Loucy (cell line): ENCODE measurements around the gene DPH6.

Experiments used
- H2AFZ ChIP-seq: fragments of 200-600 bp; sonication (generic); 2 replicates; pipeline ENCODE4 v1.6.0; 2016; ENCODE audit warnings: antibody characterized with exemption, mild to moderate bottlenecking, low read length, moderate library complexity
- H3F3A ChIP-seq: fragments of 200-600 bp; 2 replicates; pipeline ENCODE4 v1.6.0; 2016; ENCODE audit warnings: antibody characterized with exemption, low read depth, mild to moderate bottlenecking
- H3K27me3 ChIP-seq: fragments of 200-600 bp; sonication (generic); 2 replicates; pipeline ENCODE4 v1.6.1; 2014; ENCODE audit warnings: low read length, mild to moderate bottlenecking; ENCODE audit not compliant: insufficient read depth, poor library complexity, severe bottlenecking
- H3K36me3 ChIP-seq: fragments of 200-600 bp; sonication (generic); 2 replicates; pipeline ENCODE4 v1.6.1; 2016; ENCODE audit warnings: low read length; ENCODE audit not compliant: insufficient read depth
- H3K4me1 ChIP-seq: fragments of 200-600 bp; sonication (generic); 2 replicates; pipeline ENCODE4 v1.5.1; 2014; ENCODE audit warnings: low read length, mild to moderate bottlenecking; ENCODE audit not compliant: insufficient read depth, poor library complexity, severe bottlenecking
- H3K4me2 ChIP-seq: fragments of 200-600 bp; sonication (generic); 2 replicates; pipeline ENCODE4 v1.6.0; 2014; ENCODE audit warnings: antibody characterized with exemption, low read length, low read depth, mild to moderate bottlenecking; ENCODE audit not compliant: poor library complexity, severe bottlenecking
- H3K4me3 ChIP-seq: fragments of 200-600 bp; sonication (generic); 2 replicates; pipeline ENCODE4 v1.5.1; 2014; ENCODE audit warnings: low read length, mild to moderate bottlenecking, mixed read lengths; ENCODE audit not compliant: poor library complexity, severe bottlenecking
- H3K79me2 ChIP-seq: fragments of 200-600 bp; sonication (generic); 2 replicates; pipeline ENCODE4 v1.6.1; 2014; ENCODE audit warnings: low read length; ENCODE audit not compliant: insufficient read depth
- H3K9ac ChIP-seq: fragments of 200-600 bp; sonication (generic); 2 replicates; pipeline ENCODE4 v1.6.0; 2014; ENCODE audit warnings: mild to moderate bottlenecking, low read depth, low read length, moderate library complexity; ENCODE audit not compliant: poor library complexity, severe bottlenecking
- H3K9me2 ChIP-seq: fragments of 200-600 bp; sonication (generic); replicated peaks from 2 replicates; pipeline ENCODE4 v1.6.1; 2016; ENCODE audit warnings: low read depth, low read length, mixed read lengths
- H3K9me3 ChIP-seq: fragments of 200-600 bp; sonication (generic); 2 replicates; pipeline ENCODE4 v1.6.1; 2014; ENCODE audit warnings: mild to moderate bottlenecking, antibody characterized with exemption, low read length, low read depth; ENCODE audit not compliant: insufficient read depth
- H4K20me1 ChIP-seq: fragments of 200-600 bp; sonication (generic); 2 replicates; pipeline ENCODE4 v1.6.0; 2014; ENCODE audit warnings: antibody characterized with exemption, low read length, mild to moderate bottlenecking; ENCODE audit not compliant: insufficient read depth, poor library complexity, severe bottlenecking
- EZH2phosphoT487 ChIP-seq: fragments of 200-600 bp; IDR thresholded peaks from 2 replicates; pipeline ENCODE4 v1.6.1; 2018; ENCODE audit warnings: antibody characterized with exemption, mild to moderate bottlenecking, moderate library complexity, borderline replicate concordance
- TF ChIP-seq, protein P1 (sequence below): fragments of 200-600 bp; sonication (generic); conservative IDR thresholded peaks from 2 replicates; pipeline ENCODE4 v1.5.1; 2014; ENCODE audit warnings: mild to moderate bottlenecking, antibody characterized with exemption, low read length

The DPH6 gene

DNA sequence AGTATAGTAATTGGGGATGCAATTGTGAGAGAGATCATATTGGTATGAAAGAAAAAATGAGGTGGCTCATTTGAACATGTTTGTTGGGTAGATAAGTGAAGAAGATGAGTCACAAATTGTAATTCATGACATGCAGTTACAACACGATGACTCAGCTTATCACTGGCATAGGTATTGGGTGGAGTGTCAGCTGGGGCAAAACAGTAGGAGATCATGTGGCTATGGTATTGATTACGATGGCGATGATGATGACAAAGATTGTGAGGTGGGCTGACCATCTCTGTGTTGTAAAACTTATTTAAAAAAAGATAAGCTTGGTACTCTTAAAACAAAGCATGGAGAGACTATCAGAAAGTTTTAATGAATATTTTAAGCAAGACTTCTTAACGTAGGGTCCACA, 11.6 kb upstream of the DPH6 start:
- Histone ChIP-seq H3K4me1 (no peaks in the 10 kb centered on the region), H3K27me3 (peaks cover 4% of the 10 kb centered on the region), H3K9me2 (no peaks in the 10 kb centered on the region), H2AFZ (no peak overlapping the region), H3K36me3 (no peaks in the 10 kb centered on the region), H3K4me2 (no peak overlapping the region), H3K9me3 (no peaks in the 10 kb centered on the region), H3K79me2 (no peaks in the 10 kb centered on the region), H3K4me3 (no peak overlapping the region), H3K9ac (no peak overlapping the region), H4K20me1 (no peaks in the 10 kb centered on the region), H3F3A (no peaks in the 10 kb centered on the region)
- TF ChIP-seq EZH2phosphoT487 = no peak
- TF ChIP-seq, protein P1, sequence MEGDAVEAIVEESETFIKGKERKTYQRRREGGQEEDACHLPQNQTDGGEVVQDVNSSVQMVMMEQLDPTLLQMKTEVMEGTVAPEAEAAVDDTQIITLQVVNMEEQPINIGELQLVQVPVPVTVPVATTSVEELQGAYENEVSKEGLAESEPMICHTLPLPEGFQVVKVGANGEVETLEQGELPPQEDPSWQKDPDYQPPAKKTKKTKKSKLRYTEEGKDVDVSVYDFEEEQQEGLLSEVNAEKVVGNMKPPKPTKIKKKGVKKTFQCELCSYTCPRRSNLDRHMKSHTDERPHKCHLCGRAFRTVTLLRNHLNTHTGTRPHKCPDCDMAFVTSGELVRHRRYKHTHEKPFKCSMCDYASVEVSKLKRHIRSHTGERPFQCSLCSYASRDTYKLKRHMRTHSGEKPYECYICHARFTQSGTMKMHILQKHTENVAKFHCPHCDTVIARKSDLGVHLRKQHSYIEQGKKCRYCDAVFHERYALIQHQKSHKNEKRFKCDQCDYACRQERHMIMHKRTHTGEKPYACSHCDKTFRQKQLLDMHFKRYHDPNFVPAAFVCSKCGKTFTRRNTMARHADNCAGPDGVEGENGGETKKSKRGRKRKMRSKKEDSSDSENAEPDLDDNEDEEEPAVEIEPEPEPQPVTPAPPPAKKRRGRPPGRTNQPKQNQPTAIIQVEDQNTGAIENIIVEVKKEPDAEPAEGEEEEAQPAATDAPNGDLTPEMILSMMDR = no peak

DNA sequence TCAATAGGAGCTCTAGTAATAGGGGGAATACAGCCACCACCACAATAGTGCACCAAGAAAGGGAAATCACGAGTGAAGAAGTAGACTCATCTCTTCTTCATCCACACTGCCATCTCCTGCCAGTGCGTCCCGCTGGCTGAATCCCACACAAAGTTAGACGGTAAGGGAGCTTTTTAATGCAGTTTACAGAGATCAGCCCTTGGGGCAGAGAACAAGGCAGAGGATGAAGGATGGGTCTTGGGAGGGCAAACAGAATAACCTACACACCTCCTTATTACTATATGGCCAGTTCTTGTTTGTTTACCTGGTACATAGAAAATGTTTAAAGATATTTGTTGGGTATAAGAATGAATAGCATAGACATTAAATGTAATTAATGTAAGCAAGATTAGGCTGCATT, 11.0 kb upstream of the DPH6 start:
- H3K4me3 ChIP-seq = no peak overlapping the region
- TF ChIP-seq, protein P1 = no peak
- no peak for TF ChIP-seq EZH2phosphoT487
- H3K9me3 ChIP-seq = no peaks in the 10 kb centered on the region
- H4K20me1 ChIP-seq = no peaks in the 10 kb centered on the region
- no peaks in the 10 kb centered on the region for H3K4me1 ChIP-seq
- no peak overlapping the region for H2AFZ ChIP-seq
- H3K4me2 ChIP-seq = no peak overlapping the region
- H3K36me3 ChIP-seq = no peaks in the 10 kb centered on the region
- H3K79me2 ChIP-seq = no peaks in the 10 kb centered on the region
- H3K9ac ChIP-seq = no peak overlapping the region
- peaks cover 4% of the 10 kb centered on the region for H3K27me3 ChIP-seq
- H3K9me2 ChIP-seq = no peaks in the 10 kb centered on the region
- no peaks in the 10 kb centered on the region for H3F3A ChIP-seq

DNA sequence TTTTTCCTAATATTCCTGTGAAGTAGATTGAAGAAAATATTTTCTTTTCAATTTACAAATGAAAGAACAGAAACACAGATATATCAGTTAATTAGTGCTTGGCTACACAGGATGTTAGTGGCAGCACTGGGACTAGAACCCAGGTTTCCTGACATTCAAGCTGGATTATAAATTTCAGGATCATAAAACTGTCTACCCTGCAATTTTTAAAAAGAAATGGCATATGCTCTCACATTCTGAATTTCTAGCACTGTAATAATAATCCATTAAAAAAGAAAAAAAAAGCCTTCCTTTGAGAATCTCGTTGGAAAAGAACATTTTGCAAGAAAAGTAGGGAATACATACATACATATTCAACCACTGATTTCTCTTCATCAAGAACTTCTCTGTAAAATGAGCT, 9.3 kb upstream of the DPH6 start:
- no peaks in the 10 kb centered on the region for H3K36me3 ChIP-seq
- TF ChIP-seq, protein P1 = no peak
- no peak for TF ChIP-seq EZH2phosphoT487
- H3K9ac ChIP-seq = no peak overlapping the region
- no peaks in the 10 kb centered on the region for H3K4me1 ChIP-seq
- H3K27me3 ChIP-seq = peaks cover 8% of the 10 kb centered on the region
- no peaks in the 10 kb centered on the region for H3K79me2 ChIP-seq
- H3F3A ChIP-seq = no peaks in the 10 kb centered on the region
- no peaks in the 10 kb centered on the region for H3K9me2 ChIP-seq
- no peaks in the 10 kb centered on the region for H3K9me3 ChIP-seq
- no peak overlapping the region for H3K4me3 ChIP-seq
- H3K4me2 ChIP-seq = no peak overlapping the region
- H4K20me1 ChIP-seq = no peaks in the 10 kb centered on the region
- no peak overlapping the region for H2AFZ ChIP-seq
